AG09309 (cell line): ENCODE results near the gene ELF1.

Experiments
- DNase-seq: peaks from one replicate; pipeline ENCODE4 v3.0.0-alpha.2; 2010; ENCODE audit warnings: low read depth
- H3K4me3 ChIP-seq: 2 replicates; pipeline ENCODE4 v1.5.1; 2011; ENCODE audit warnings: mild to moderate bottlenecking, low read depth, low read length, moderate library complexity; ENCODE audit not compliant: control insufficient read depth
- CTCF ChIP-seq: IDR thresholded peaks from 2 replicates; pipeline ENCODE4 v1.5.1; 2011; ENCODE audit warnings: mild to moderate bottlenecking, low read depth, low read length, inconsistent platforms; ENCODE audit not compliant: insufficient read depth, control insufficient read depth; ENCODE audit errors: missing control alignments

ELF1 gene

GRCh38 chr13:41028051-41028450 is 8.9 kb upstream of the ELF1 start:
- H3K4me3 ChIP-seq, result no peak overlapping the region
- DNase-seq, result no peak
- TF ChIP-seq CTCF, result no peak

GRCh38 chr13:41026788-41027187 is 7.7 kb upstream of the ELF1 start:
- TF ChIP-seq CTCF, result no peak
- no peak overlapping the region for H3K4me3 ChIP-seq
- DNase-seq, result no peak

GRCh38 chr13:41025518-41025917 is 6.4 kb upstream of the ELF1 start:
- DNase-seq, result no peak
- no peak overlapping the region for H3K4me3 ChIP-seq
- TF ChIP-seq CTCF, result no peak

GRCh38 chr13:41019578-41020347 is 647 bp upstream of the ELF1 start:
- no peak for TF ChIP-seq CTCF
- no peak for DNase-seq
- H3K4me3 ChIP-seq, result no peak overlapping the region

- no peak for DNase-seq
- TF ChIP-seq CTCF, result no peak
- H3K4me3 ChIP-seq, result no peak overlapping the region
Measured at GRCh38 chr13:41018602-41018948, 541 bp downstream of the ELF1 start.

GRCh38 chr13:41017817-41018601 is 1.1 kb downstream of the ELF1 start:
- DNase-seq, result no peak
- no peak for TF ChIP-seq CTCF
- no peak overlapping the region for H3K4me3 ChIP-seq
